GM19099 (cell line): ENCODE measurements around the gene ME3.

ENCODE experiments used
- POLR2A ChIP-seq: IDR thresholded peaks from 3 replicates; pipeline ENCODE4 v1.6.1; 2011; ENCODE audit warnings: low read depth; ENCODE audit not compliant: insufficient read length; ENCODE audit errors: extremely low read depth

ME3 gene

GRCh38 chr11:86639137-86639536 is 33.3 kb downstream of the ME3 start:
- no peak for TF ChIP-seq POLR2A

GRCh38 chr11:86638673-86639072 is 33.7 kb downstream of the ME3 start:
- no peak for TF ChIP-seq POLR2A

DNA sequence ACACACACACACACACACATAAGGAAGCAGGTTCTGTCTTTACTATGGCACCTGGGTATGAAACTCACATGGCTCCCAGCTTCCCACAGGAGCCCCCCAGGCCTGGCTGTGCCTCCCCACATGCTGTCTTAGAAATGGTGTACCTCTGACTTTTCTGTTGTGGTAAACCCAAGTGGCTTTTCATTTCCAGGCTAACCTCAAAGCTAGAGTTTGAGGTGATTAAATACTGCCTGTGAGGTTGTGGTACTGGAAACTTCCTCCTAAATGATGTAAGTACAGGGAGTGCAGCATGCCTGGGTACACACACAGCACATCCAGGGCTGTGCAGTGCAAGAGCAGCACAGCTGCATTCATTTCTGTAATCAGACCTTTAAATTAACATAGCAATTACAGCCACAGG is 34.4 kb downstream of the ME3 start:
- no peak for TF ChIP-seq POLR2A

DNA sequence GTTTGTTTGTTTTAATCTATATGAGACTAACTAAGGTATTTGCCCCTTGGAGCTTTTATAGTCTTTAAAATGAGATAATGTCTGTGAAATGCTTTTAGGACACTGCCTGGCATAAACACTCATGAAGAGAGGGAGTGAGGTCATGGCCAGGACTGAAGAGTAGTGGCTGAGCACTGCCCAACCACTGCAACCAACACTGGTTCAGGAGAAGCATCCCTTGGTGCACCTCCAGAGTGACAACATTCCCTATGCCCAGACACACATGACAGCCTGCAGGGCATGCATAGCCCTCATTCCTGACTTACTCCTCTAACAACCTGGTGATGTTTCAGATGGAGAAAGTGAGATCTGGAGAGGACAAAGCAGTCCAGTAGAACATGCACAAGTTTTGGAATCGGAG is 36.1 kb downstream of the ME3 start:
- no peak for TF ChIP-seq POLR2A

DNA sequence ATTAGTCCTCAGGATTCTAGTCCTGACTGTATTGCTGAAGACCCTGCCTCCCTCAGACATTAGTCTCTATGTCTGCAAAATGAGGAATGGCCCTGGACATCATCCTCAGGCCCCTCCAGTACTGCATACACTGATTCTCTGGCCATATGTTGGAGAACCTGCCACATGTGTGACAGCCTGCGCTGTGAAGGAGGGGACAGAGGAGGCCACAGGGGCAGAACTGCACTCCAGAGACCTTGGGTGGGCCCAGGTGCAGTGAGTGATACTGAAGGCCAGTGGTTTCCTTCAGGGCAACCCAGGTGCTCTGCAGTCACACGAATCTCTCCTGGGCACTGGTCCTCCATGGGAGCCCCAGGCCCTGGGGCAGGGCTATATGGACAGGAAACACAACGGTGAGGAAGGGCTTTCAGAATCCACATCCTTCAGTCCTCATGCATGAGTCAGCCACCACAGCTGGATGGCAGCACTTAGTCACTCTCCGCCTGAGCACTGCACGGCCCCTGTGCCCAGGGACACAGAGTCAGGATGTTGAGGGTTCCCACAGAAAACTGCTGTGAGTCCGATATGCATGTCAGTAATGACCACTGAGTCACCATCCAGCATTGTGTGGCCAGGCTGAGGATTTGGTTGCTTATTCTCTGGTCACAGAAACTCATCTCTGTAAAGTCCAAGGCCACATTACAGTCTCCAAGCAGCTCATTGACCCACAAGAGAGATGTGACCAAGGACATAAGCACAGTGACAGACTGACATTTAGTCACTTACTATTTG is 39.7 kb downstream of the ME3 start:
- TF ChIP-seq POLR2A: no peak

- no peak for TF ChIP-seq POLR2A
These were observed 42.0 kb downstream of the ME3 start for GRCh38 chr11:86630229-86630981.

DNA sequence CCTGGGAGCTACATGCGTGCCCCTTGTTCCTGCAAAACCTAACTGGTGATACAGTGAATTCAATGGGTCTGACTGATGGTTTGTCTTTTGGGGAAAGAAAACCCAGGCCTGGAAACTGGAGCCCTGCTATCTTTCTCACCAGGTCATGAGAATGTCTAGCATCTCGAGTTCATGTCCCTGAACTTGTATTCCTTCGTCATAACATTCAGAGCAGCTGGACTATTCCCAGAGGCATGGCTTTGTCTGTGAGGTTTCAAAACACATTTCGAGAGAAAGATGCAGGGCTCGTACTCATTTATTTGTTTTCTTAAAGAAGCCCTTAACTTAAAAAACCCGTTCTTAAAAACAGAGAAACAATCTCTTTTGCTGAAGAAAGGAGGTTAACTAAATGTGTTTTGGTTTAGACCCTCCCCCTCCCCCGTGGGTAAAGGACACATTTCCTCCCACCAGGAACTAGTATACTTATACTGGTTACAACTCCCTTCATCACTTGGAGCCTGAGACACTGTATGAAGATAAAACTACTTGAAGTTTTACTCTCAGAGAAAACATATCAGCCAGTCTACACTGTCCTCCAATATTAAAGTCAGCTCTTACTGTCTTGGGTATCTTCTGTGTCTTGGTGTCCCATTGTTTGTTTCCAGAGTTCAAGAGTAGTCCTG is 43.2 kb downstream of the ME3 start:
- no peak for TF ChIP-seq POLR2A

DNA sequence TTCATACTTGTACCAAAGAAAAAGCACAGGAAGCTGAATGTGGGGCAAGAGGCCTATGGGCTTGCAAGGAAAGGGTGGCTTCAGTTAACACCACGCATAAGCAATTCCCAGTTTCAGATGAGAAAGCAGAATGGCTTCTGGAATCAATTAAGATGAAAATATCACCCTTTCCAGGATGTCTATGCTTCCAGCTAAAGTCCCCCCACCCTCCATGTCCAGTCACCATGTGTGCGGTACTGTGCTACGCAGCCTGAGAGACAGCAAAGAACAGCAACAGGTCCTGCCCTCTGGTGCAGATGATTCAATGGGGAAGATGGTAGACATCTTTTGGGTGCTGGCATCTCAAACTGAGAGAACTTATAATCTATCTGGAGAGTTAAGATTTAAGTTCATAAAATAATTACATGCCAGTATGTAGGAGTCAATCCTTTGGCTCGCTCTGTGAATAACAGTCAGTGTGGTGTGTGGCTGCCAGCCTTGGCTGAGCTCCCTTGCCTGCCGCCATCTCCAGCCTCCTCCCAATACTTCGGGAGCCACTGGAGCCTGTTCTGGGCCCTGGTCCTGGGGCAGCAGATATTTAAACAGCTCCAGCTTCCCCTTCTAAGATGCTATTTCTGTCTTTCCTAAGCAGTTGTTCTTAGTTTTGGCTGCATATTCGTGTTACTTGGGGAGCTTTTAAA is 44.5 kb downstream of the ME3 start:
- TF ChIP-seq POLR2A: no peak

- TF ChIP-seq POLR2A: no peak
These were observed 46.4 kb downstream of the ME3 start for GRCh38 chr11:86625981-86626380.

- TF ChIP-seq POLR2A: no peak
These were observed 46.9 kb downstream of the ME3 start for GRCh38 chr11:86625544-86625943.

GRCh38 chr11:86624366-86624765 is 48.0 kb downstream of the ME3 start:
- TF ChIP-seq POLR2A: no peak

- no peak for TF ChIP-seq POLR2A
These were observed 48.7 kb downstream of the ME3 start for GRCh38 chr11:86623736-86624135.

DNA sequence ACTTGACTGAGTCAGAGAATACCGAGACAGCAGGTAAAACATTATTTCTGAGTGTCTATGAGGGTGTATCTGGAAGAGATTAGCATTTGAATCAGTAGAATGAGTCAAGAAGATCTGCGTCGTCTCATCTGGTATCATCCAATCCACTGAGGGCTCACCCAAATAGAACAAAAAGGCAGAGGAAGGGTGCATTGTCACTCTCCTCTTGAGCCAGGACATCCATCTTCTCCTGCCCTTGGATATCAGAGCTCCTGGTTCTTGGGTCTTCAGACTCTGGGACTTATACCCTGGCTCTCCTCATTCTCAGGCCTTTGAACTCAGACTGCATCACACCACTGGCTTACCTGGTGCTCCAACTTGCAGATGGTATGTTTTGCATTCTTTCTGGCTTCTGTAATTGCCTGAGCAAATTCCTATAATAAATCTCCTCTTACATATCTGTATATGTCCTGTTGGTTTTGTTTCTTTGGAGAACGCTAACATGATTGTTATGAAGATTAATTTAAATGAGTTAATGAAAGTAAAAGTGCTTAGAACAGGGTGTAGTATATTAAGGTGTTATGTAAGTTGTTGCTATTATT is 49.3 kb downstream of the ME3 start:
- no peak for TF ChIP-seq POLR2A

GRCh38 chr11:86621854-86622253 is 50.6 kb downstream of the ME3 start:
- TF ChIP-seq POLR2A: no peak
